GM12878 (cell line): ENCODE measurements around the gene ANKRD28. TPM values are rescaled to one million over a fixed set of nuclear protein-coding genes. Genes with fewer than 3 reads are reported as not detected.

ENCODE experiments used
- ATAC-seq: fragments of 200-7000 bp; cut with Tn5 transposase; 3 replicates; pipeline ENCODE4 v1.9.1; 2020; ENCODE audit warnings: mild to moderate bottlenecking, moderate library complexity
- BruUV-seq: library from RNA; stranded (reverse); fragments of 400-500 nt; replicated peaks from 2 replicates; lab custom pipeline; 2021; lab: Mats Ljungman, UMichigan
- CTCF ChIA-PET: fragments of 300-600 bp; sonication (Branson Sonifier 250); formaldehyde crosslinking; extraction: SDS; loops from one replicate; lab custom pipeline; 2021; ENCODE audit warnings: inconsistent platforms; lab: Yijun Ruan, JAX
- POLR2A ChIA-PET: fragments of 350-600 bp; formaldehyde crosslinking; extraction: SDS; loops from one replicate; lab custom pipeline; 2021; ENCODE audit warnings: inconsistent platforms; lab: Charles Lee
- RAD21 ChIA-PET: fragments of 300-600 bp; sonication (Branson Sonifier 250); formaldehyde crosslinking; loops from one replicate; lab custom pipeline; 2023; ENCODE audit warnings: antibody characterized with exemption; ENCODE audit not compliant: unreplicated experiment; lab: Charles Lee
- SMC1A ChIA-PET: fragments of 300-600 bp; sonication (Branson Sonifier 250); formaldehyde crosslinking; loops from one replicate; lab custom pipeline; 2023; ENCODE audit not compliant: unreplicated experiment, uncharacterized antibody; lab: Charles Lee
- DNase-seq: peaks from one replicate; pipeline ENCODE4 v3.0.0-alpha.2; 2011; ENCODE audit warnings: low read depth, low spot score
- FAIRE-seq: peaks from 3 replicates; lab custom pipeline; 2011; peaks lifted over from hg19 to GRCh38; lab: Jason Lieb, UNC
- H2AFZ ChIP-seq: 2 replicates; pipeline ENCODE4 v1.6.0; 2011; ENCODE audit warnings: low read depth, low read length, control low read depth; ENCODE audit not compliant: control insufficient read depth
- H3K27ac ChIP-seq: 2 replicates; pipeline ENCODE4 v1.5.1; 2011; ENCODE audit warnings: control low read depth; ENCODE audit not compliant: control insufficient read depth, insufficient read depth
- H3K27me3 ChIP-seq, 2 experiments: replicated peaks in 1 of 2; 2 replicates each; pipeline versions ENCODE4 v1.6.0 to v1.6.1; 2011; ENCODE audit warnings: low read length in 1 of 2; ENCODE audit not compliant: control insufficient read depth in 2 of 2, insufficient read depth in 2 of 2
- H3K36me3 ChIP-seq, 2 experiments: 2 replicates each; pipeline ENCODE4 v1.5.1; 2011; ENCODE audit warnings: low read length in 1 of 2; ENCODE audit not compliant: control insufficient read depth in 2 of 2, insufficient read depth in 2 of 2
- H3K4me1 ChIP-seq: 2 replicates; pipeline ENCODE4 v1.6.1; 2011; ENCODE audit warnings: mild to moderate bottlenecking, low read length, moderate library complexity, mixed read lengths; ENCODE audit not compliant: control insufficient read depth, insufficient read depth
- H3K4me2 ChIP-seq: 2 replicates; pipeline ENCODE4 v1.6.0; 2011; ENCODE audit warnings: control low read depth; ENCODE audit not compliant: control insufficient read depth, insufficient read depth
- H3K4me3 ChIP-seq: fragments of 200-600 bp; sonication (generic); 2 replicates; pipeline ENCODE4 v1.5.1; 2016
- H3K79me2 ChIP-seq: 2 replicates; pipeline ENCODE4 v1.6.0; 2011; ENCODE audit warnings: low read length; ENCODE audit not compliant: control insufficient read depth, insufficient read depth
- H3K9ac ChIP-seq: 2 replicates; pipeline ENCODE4 v1.8.0; 2011; ENCODE audit warnings: low read length, control low read depth, mixed read lengths; ENCODE audit not compliant: control insufficient read depth, insufficient read depth
- H3K9me3 ChIP-seq: replicated peaks from 3 replicates; pipeline ENCODE4 v1.5.1; 2011; ENCODE audit warnings: mild to moderate bottlenecking, low read length; ENCODE audit not compliant: control insufficient read depth, insufficient read depth
- H4K20me1 ChIP-seq: 2 replicates; pipeline ENCODE4 v1.6.0; 2011; ENCODE audit not compliant: control insufficient read depth, insufficient read depth
- ATF7 ChIP-seq: fragments of 450-650 bp; IDR thresholded peaks from 2 replicates; pipeline ENCODE4 v1.6.1; 2016; ENCODE audit warnings: low read depth, mild to moderate bottlenecking
- EZH2 ChIP-seq: IDR thresholded peaks from 2 replicates; pipeline ENCODE4 v1.6.1; 2012; ENCODE audit warnings: low read depth, mild to moderate bottlenecking, control low read depth, inconsistent platforms, low read length, borderline replicate concordance; ENCODE audit not compliant: control insufficient read depth
- FOS ChIP-seq: IDR thresholded peaks from 3 replicates; pipeline ENCODE4 v1.6.1; 2011; ENCODE audit warnings: borderline replicate concordance; ENCODE audit not compliant: insufficient read length; ENCODE audit errors: extremely low read depth
- GATAD2B ChIP-seq: fragments of 450-650 bp; conservative IDR thresholded peaks from 2 replicates; pipeline ENCODE4 v1.6.1; 2017; ENCODE audit warnings: low read depth, mild to moderate bottlenecking, moderate library complexity
- HDAC2 ChIP-seq: fragments of 200-600 bp; sonication (generic); IDR thresholded peaks from 2 replicates; pipeline ENCODE4 v1.6.1; 2017
- MTA3 ChIP-seq: IDR thresholded peaks from 2 replicates; pipeline ENCODE4 v1.6.1; 2012; ENCODE audit warnings: low read length, inconsistent platforms, borderline replicate concordance
- POLR2AphosphoS5 ChIP-seq: IDR thresholded peaks from 2 replicates; pipeline ENCODE4 v1.6.1; 2011; ENCODE audit warnings: mild to moderate bottlenecking, low read length, inconsistent platforms
- RELA ChIP-seq: fragments of 450-650 bp; IDR thresholded peaks from 2 replicates; pipeline ENCODE4 v1.8.0; 2014; ENCODE audit warnings: borderline replicate concordance; ENCODE audit not compliant: partially characterized antibody
- RFX5 ChIP-seq: IDR thresholded peaks from 2 replicates; pipeline ENCODE4 v1.6.1; 2011; ENCODE audit warnings: low read depth, low read length, improper control_type of control experiment
- SMAD5 ChIP-seq: IDR thresholded peaks from 2 replicates; pipeline ENCODE4 v1.6.1; 2016; ENCODE audit warnings: antibody characterized with exemption, low read depth
- SMARCA5 ChIP-seq: fragments of 450-650 bp; IDR thresholded peaks from 2 replicates; pipeline ENCODE4 v1.6.1; 2017; ENCODE audit warnings: mild to moderate bottlenecking
- STAT3 ChIP-seq: IDR thresholded peaks from 2 replicates; pipeline ENCODE4 v1.6.1; 2011; ENCODE audit warnings: low read depth, low read length, improper control_type of control experiment
- TCF12 ChIP-seq: IDR thresholded peaks from 2 replicates; pipeline ENCODE4 v1.6.1; 2011; ENCODE audit warnings: low read depth, mild to moderate bottlenecking, low read length
- in situ Hi-C: fragments of 300-500 bp; cut with MboI; formaldehyde crosslinking; loops from 9 replicates; pipeline ENCODE4 v1.14.3; 2018; ENCODE audit warnings: mixed read lengths
- intact Hi-C: fragments of 100-400 bp; cut with micrococcal nuclease; formaldehyde crosslinking; loops from one replicate; pipeline ENCODE4 v1.14.2; 2022; ENCODE audit not compliant: unreplicated experiment
- polyA plus RNA-seq, 11 experiments: library from polyadenylated mRNA; depleted of rRNA in 4 of 11; unstranded in 6 of 11; stranded (reverse) in 5 of 11; fragments of >200 nt; fragmentation: Nextera tagmentation in 4 of 11; fragmentation: Illumina TruSeq in 1 of 11; extraction: Ambion mirVana in 4 of 11; extraction: Trizol in 1 of 11; gene quantifications; 1 replicate in 1 of 11; 2 replicates in 10 of 11; pipeline versions ENCODE4 v1.2.1 to v1.2.3, GENCODE V29; 2011 to 2016; ENCODE audit warnings: inconsistent platforms in 2 of 11, missing spikeins in 2 of 11, low read depth in 1 of 11
- total RNA-seq, 4 experiments: library from RNA; depleted of rRNA in 3 of 4; stranded (reverse); fragments of >200 nt in 3 of 4; fragmentation: Illumina TruSeq in 1 of 4; extraction: Trizol in 1 of 4; gene quantifications; 2 replicates each; pipeline versions ENCODE4 v1.2.1 to v1.2.3, GENCODE V29; 2013 to 2021
- TF ChIP-seq, protein P1 (sequence below): IDR thresholded peaks from 2 replicates; pipeline ENCODE4 v1.6.1; 2011; ENCODE audit warnings: low read depth, low read length, improper control_type of control experiment, borderline replicate concordance

The ANKRD28 gene
- total and polyA plus RNA-seq, 10 of the 15 experiments (the other 5 are each of a cell fraction or from before 2014, with no cell fraction given): 11.2 to 105 (median 38.3) TPM

DNA sequence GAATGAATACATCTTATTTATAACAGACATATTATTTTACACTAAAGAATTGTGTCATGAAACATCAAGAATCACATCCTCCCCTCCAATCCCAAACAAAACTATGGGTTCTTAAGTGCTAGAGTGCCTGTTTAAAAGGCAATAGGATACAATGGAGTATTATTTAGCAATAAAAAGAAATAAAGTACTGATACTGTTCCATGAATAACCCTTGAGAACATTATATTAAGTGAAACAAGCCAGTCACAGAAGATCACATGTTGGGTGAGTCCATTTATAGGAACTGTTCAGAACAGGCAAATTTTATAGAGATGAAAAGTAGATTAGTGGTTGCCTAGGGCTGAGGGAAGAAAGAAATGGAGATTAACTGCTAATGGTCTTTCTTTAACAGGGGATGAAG is 86.5 kb downstream of the ANKRD28 start:
- no peaks in the 10 kb centered on the region; the same call in 1 of the 2 replicates for H3K4me1 ChIP-seq
- intact Hi-C loops (no loop called here), in situ Hi-C loops (no loop called here)
- H3K4me3 ChIP-seq: no peak overlapping the region
- no peak overlapping the region for H2AFZ ChIP-seq
- no peaks in the 10 kb centered on the region; the same call in 2 of the 3 replicates for H3K9me3 ChIP-seq
- no peak overlapping the region for H3K9ac ChIP-seq
- POLR2A ChIA-PET: no interaction called here
- ATAC-seq: no peak
- no peak for FAIRE-seq
- CTCF ChIA-PET: no interaction called here
- RAD21 ChIA-PET: no interaction called here
- no peak for DNase-seq
- no peak for TF ChIP-seq FOS
- TF ChIP-seq RELA: no peak
- TF ChIP-seq TCF12: no peak
- TF ChIP-seq GATAD2B: no peak
- TF ChIP-seq SMARCA5: no peak
- TF ChIP-seq, protein P1, sequence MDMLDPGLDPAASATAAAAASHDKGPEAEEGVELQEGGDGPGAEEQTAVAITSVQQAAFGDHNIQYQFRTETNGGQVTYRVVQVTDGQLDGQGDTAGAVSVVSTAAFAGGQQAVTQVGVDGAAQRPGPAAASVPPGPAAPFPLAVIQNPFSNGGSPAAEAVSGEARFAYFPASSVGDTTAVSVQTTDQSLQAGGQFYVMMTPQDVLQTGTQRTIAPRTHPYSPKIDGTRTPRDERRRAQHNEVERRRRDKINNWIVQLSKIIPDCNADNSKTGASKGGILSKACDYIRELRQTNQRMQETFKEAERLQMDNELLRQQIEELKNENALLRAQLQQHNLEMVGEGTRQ: no peak
- no peak for TF ChIP-seq ATF7
- TF ChIP-seq STAT3: no peak
- no peak for TF ChIP-seq SMAD5
- no peak for TF ChIP-seq MTA3
- no peak for TF ChIP-seq POLR2AphosphoS5
- TF ChIP-seq HDAC2: no peak
- TF ChIP-seq EZH2: no peak
- no peak for TF ChIP-seq RFX5
- peaks cover 3 to 31% of the 10 kb centered on the region in 2 experiments for H3K36me3 ChIP-seq
- SMC1A ChIA-PET: interaction anchor here (0.9 kb wide), 1 partner anchor 90 kb away, joined by 3 read pairs; no protein-coding TSS in a partner anchor
- H3K4me2 ChIP-seq: no peak overlapping the region
- H4K20me1 ChIP-seq: no peaks in the 10 kb centered on the region
- H3K27ac ChIP-seq: no peak overlapping the region
- H3K27me3 ChIP-seq: no peaks in the 10 kb centered on the region
- no TSS peak for BruUV-seq
- H3K79me2 ChIP-seq: no peaks in the 10 kb centered on the region
